IMR-90 (cell line): ENCODE data around the gene PXN. TPM values are rescaled to one million over a fixed set of nuclear protein-coding genes. Genes with fewer than 3 reads are reported as not detected.
A peak's percentile ranks its signal among the peaks of the same experiment; 100 is the strongest.

ENCODE experiments used
- ATAC-seq: fragments of 200-7000 bp; cut with Tn5 transposase; 2 replicates; pipeline ENCODE4 v1.9.1; 2020; ENCODE audit warnings: low read depth, mild to moderate bottlenecking, moderate library complexity
- BruUV-seq: library from RNA; stranded (reverse); fragments of 400-500 nt; replicated peaks from 2 replicates; lab custom pipeline; 2021; lab: Mats Ljungman, UMichigan
- CTCF ChIA-PET: fragments of 300-600 bp; formaldehyde crosslinking; extraction: SDS; loops from one replicate; lab custom pipeline; 2021; ENCODE audit warnings: antibody characterized with exemption; lab: Yijun Ruan, JAX
- POLR2A ChIA-PET: fragments of 300-600 bp; sonication (Branson Sonifier 250); formaldehyde crosslinking; loops from one replicate; lab custom pipeline; 2022; ENCODE audit warnings: antibody characterized with exemption; ENCODE audit not compliant: unreplicated experiment; lab: Charles Lee
- DNase-seq: peaks from one replicate; pipeline ENCODE4 v3.0.0; 2013
- H2AFZ ChIP-seq: replicated peaks from 2 replicates; pipeline ENCODE3; 2013; ENCODE audit warnings: low read length, mild to moderate bottlenecking; ENCODE audit not compliant: poor library complexity
- H2AK5ac ChIP-seq: 2 replicates; pipeline ENCODE4 v1.6.1; 2013; ENCODE audit warnings: low read depth, low read length, inconsistent platforms
- H2AK9ac ChIP-seq: replicated peaks from 2 replicates; pipeline ENCODE3; 2013; ENCODE audit warnings: mild to moderate bottlenecking, low read depth, low read length, moderate library complexity; ENCODE audit not compliant: poor library complexity
- H2BK120ac ChIP-seq: 2 replicates; pipeline ENCODE4 v1.6.1; 2013; ENCODE audit warnings: low read depth, low read length, inconsistent platforms
- H2BK15ac ChIP-seq: 3 replicates; pipeline ENCODE4 v1.6.1; 2013; ENCODE audit warnings: low read depth, low read length, inconsistent platforms
- H2BK20ac ChIP-seq: 2 replicates; pipeline ENCODE4 v1.6.1; 2013; ENCODE audit warnings: low read depth, mild to moderate bottlenecking, inconsistent platforms, low read length, moderate library complexity
- H2BK5ac ChIP-seq: 2 replicates; pipeline ENCODE4 v1.6.1; 2013; ENCODE audit warnings: mild to moderate bottlenecking, low read depth, low read length, inconsistent platforms; ENCODE audit not compliant: poor library complexity, severe bottlenecking
- H3K14ac ChIP-seq: replicated peaks from 2 replicates; pipeline ENCODE4 v1.6.1; 2013; ENCODE audit warnings: low read depth, low read length, inconsistent platforms
- H3K18ac ChIP-seq: 2 replicates; pipeline ENCODE4 v1.6.1; 2013; ENCODE audit warnings: low read depth, low read length, control low read depth
- H3K23ac ChIP-seq: 2 replicates; pipeline ENCODE4 v1.6.1; 2013; ENCODE audit warnings: low read depth, low read length, inconsistent platforms
- H3K27ac ChIP-seq: 2 replicates; pipeline ENCODE4 v1.5.1; 2013; ENCODE audit warnings: mild to moderate bottlenecking, control low read depth, low read length; ENCODE audit not compliant: insufficient read depth
- H3K27me3 ChIP-seq: 2 replicates; pipeline ENCODE4 v1.6.1; 2013; ENCODE audit warnings: low read length; ENCODE audit not compliant: control insufficient read depth, insufficient read depth
- H3K36me3 ChIP-seq: 2 replicates; pipeline ENCODE4 v1.6.1; 2013; ENCODE audit warnings: low read length, mixed read lengths; ENCODE audit not compliant: control insufficient read depth, insufficient read depth
- H3K4ac ChIP-seq: 2 replicates; pipeline ENCODE4 v1.6.1; 2013; ENCODE audit warnings: low read depth, low read length, inconsistent platforms
- H3K4me1 ChIP-seq: 2 replicates; pipeline ENCODE4 v1.6.1; 2013; ENCODE audit warnings: low read length, mixed read lengths; ENCODE audit not compliant: control insufficient read depth, insufficient read depth
- H3K4me2 ChIP-seq: 2 replicates; pipeline ENCODE4 v1.6.1; 2013; ENCODE audit warnings: low read depth, mild to moderate bottlenecking, control low read depth, low read length, moderate library complexity
- H3K4me3 ChIP-seq: 2 replicates; pipeline ENCODE4 v1.5.1; 2013; ENCODE audit warnings: low read depth, mild to moderate bottlenecking, control low read depth, low read length, moderate library complexity; ENCODE audit not compliant: insufficient read depth
- H3K56ac ChIP-seq: 2 replicates; pipeline ENCODE4 v1.6.1; 2013; ENCODE audit warnings: low read length, inconsistent platforms; ENCODE audit not compliant: insufficient read depth; ENCODE audit errors: extremely low read depth
- H3K79me1 ChIP-seq, 2 experiments: 2 replicates each; pipeline ENCODE4 v1.6.1; 2013; ENCODE audit warnings: low read length in 2 of 2, inconsistent platforms in 1 of 2, low read depth in 1 of 2
- H3K9ac ChIP-seq: 2 replicates; pipeline ENCODE4 v1.6.1; 2013; ENCODE audit warnings: low read depth, low read length, control low read depth
- H3K9me1 ChIP-seq: 2 replicates; pipeline ENCODE4 v1.6.1; 2013; ENCODE audit warnings: low read length, inconsistent platforms; ENCODE audit not compliant: insufficient read depth
- H3K9me3 ChIP-seq: 2 replicates; pipeline ENCODE4 v1.6.1; 2013; ENCODE audit warnings: low read length; ENCODE audit not compliant: control insufficient read depth, insufficient read depth
- H4K20me1 ChIP-seq: 2 replicates; pipeline ENCODE4 v1.6.1; 2013; ENCODE audit warnings: low read length, inconsistent platforms; ENCODE audit not compliant: insufficient read depth
- H4K5ac ChIP-seq: 2 replicates; pipeline ENCODE4 v1.6.1; 2013; ENCODE audit warnings: mild to moderate bottlenecking, low read depth, low read length, control low read depth
- H4K8ac ChIP-seq, 2 experiments: 2 replicates each; pipeline ENCODE4 v1.6.1; 2013; ENCODE audit warnings: low read depth in 2 of 2, low read length in 2 of 2, control low read depth in 1 of 2, inconsistent platforms in 1 of 2
- H4K91ac ChIP-seq: 2 replicates; pipeline ENCODE4 v1.6.1; 2013; ENCODE audit warnings: low read depth, low read length, inconsistent platforms; ENCODE audit not compliant: insufficient read depth
- BHLHE40 ChIP-seq: fragments of 150-350 bp; IDR thresholded peaks from 2 replicates; pipeline ENCODE4 v1.6.1; 2016; ENCODE audit warnings: mild to moderate bottlenecking, low read depth, low read length
- CHD1 ChIP-seq: IDR thresholded peaks from 2 replicates; pipeline ENCODE4 v1.6.1; 2012; ENCODE audit warnings: low read depth, low read length, improper control_type of control experiment
- CTCF ChIP-seq: conservative IDR thresholded peaks from 2 replicates; pipeline ENCODE4 v1.5.1; 2012; ENCODE audit warnings: mild to moderate bottlenecking, low read depth, low read length, improper control_type of control experiment
- ELK1 ChIP-seq: fragments of 150-350 bp; IDR thresholded peaks from 2 replicates; pipeline ENCODE4 v1.6.1; 2016; ENCODE audit warnings: low read depth, mild to moderate bottlenecking, low read length, moderate library complexity, borderline replicate concordance
- FOS ChIP-seq: fragments of 150-350 bp; IDR thresholded peaks from 2 replicates; pipeline ENCODE4 v1.6.1; 2016; ENCODE audit warnings: low read depth, low read length
- MAFK ChIP-seq: IDR thresholded peaks from 2 replicates; pipeline ENCODE4 v1.6.1; 2012; ENCODE audit warnings: low read depth, low read length, improper control_type of control experiment
- MXI1 ChIP-seq: IDR thresholded peaks from 2 replicates; pipeline ENCODE4 v1.6.1; 2012; ENCODE audit warnings: low read depth, mild to moderate bottlenecking, low read length, moderate library complexity, borderline replicate concordance
- NFE2L2 ChIP-seq: fragments of 150-350 bp; IDR thresholded peaks from 2 replicates; pipeline ENCODE4 v1.6.1; 2016; ENCODE audit warnings: low read depth, mild to moderate bottlenecking, low read length
- POLR2A ChIP-seq: IDR thresholded peaks from 2 replicates; pipeline ENCODE4 v1.6.1; 2012; ENCODE audit warnings: mild to moderate bottlenecking, low read depth, low read length
- RCOR1 ChIP-seq: IDR thresholded peaks from 2 replicates; pipeline ENCODE4 v1.6.1; 2012; ENCODE audit warnings: mild to moderate bottlenecking, low read length, improper control_type of control experiment; ENCODE audit not compliant: insufficient replicate concordance
- RFX5 ChIP-seq: IDR thresholded peaks from 2 replicates; pipeline ENCODE4 v1.8.0; 2012; ENCODE audit warnings: low read depth, mild to moderate bottlenecking, low read length, moderate library complexity
- SMC3 ChIP-seq: fragments of 150-350 bp; IDR thresholded peaks from 2 replicates; pipeline ENCODE4 v1.6.1; 2016; ENCODE audit warnings: low read depth, mild to moderate bottlenecking, antibody characterized with exemption, low read length, moderate library complexity
- USF2 ChIP-seq: fragments of 150-350 bp; IDR thresholded peaks from 2 replicates; pipeline ENCODE4 v1.6.1; 2017; ENCODE audit warnings: mild to moderate bottlenecking, antibody characterized with exemption, low read length, low read depth
- WGBS, 2 experiments: methylation state at CpG; one replicate each; pipeline versions ENCODE4 v1.1.5 to v1.1.7; 2013; ENCODE audit warnings: missing lambda C conversion rate in 2 of 2; ENCODE audit not compliant: insufficient read length in 1 of 2; ENCODE audit errors: extremely low coverage in 2 of 2; 5-methylcytosine and 5-hydroxymethylcytosine counted together
- dilution Hi-C: fragments of 300-500 bp; cut with HindIII; formaldehyde crosslinking; loops from one replicate; pipeline ENCODE4 v1.14.3; 2018; ENCODE audit warnings: low sequenced_read_pairs; ENCODE audit not compliant: unreplicated experiment
- in situ Hi-C: fragments of 300-500 bp; cut with MboI; formaldehyde crosslinking; loops from 3 replicates; pipeline ENCODE4 v1.14.3; 2019; ENCODE audit warnings: low sequenced_read_pairs, inconsistent platforms, mixed read lengths
- intact Hi-C: fragments of 100-400 bp; cut with micrococcal nuclease; formaldehyde crosslinking; loops from 2 replicates; pipeline ENCODE4 v1.10.0; 2022
- polyA plus RNA-seq, 3 experiments: library from polyadenylated mRNA; depleted of rRNA; stranded (reverse); fragments of >200 nt; gene quantifications; 2 replicates each; pipeline ENCODE4 v1.2.3, GENCODE V29; 2012; ENCODE audit warnings: low replicate concordance in 1 of 3
- total RNA-seq: library from RNA; depleted of rRNA; stranded (reverse); fragments of >200 nt; gene quantifications from 2 replicates; pipeline ENCODE4 v1.2.3, GENCODE V29; 2012

Gene PXN
- total and polyA plus RNA-seq, 2 of the 4 experiments (the other 2 are of a cell fraction): 46.6 to 134 TPM

GRCh38 chr12:120227233-120228040 is 38.1 kb downstream of the PXN start:
- Histone ChIP-seq H4K91ac (peak overlapping the region; percentile 48), H3K56ac (no peak overlapping the region), H2AFZ (no peak overlapping the region), H2BK15ac (no peak overlapping the region), H3K18ac (no peak overlapping the region), H3K36me3 (peaks cover 18% of the 10 kb centered on the region), H3K4me1 (peaks cover 43% of the 10 kb centered on the region), H2AK9ac (peak overlapping the region; percentile 55), H2BK20ac (no peak overlapping the region), H4K8ac (peak overlapping the region in 1 of 2 experiments; percentile 5; a peak in 1 of 4 replicates), H3K79me1 (peaks cover 13 to 78% of the 10 kb centered on the region in 2 experiments; a peak in 3 of 4 replicates), H3K27me3 (no peaks in the 10 kb centered on the region), H3K9ac (0 out of 2 replicates have a peak overlapping the region, but pooled peaks have one; percentile 9), H3K14ac (no peak overlapping the region), H3K4ac (peak overlapping the region; percentile 52; the same call in 1 of the 2 replicates), H3K9me3 (no peaks in the 10 kb centered on the region), H3K4me3 (no peak overlapping the region), H2BK5ac (no peak overlapping the region), H2AK5ac (peak overlapping the region; percentile 14; the same call in 1 of the 2 replicates), H3K23ac (peak overlapping the region; percentile 67; the same call in 1 of the 2 replicates), H4K20me1 (peaks cover 43% of the 10 kb centered on the region), H3K9me1 (peaks cover 10% of the 10 kb centered on the region), H4K5ac (no peak overlapping the region), H3K27ac (no peak overlapping the region), H2BK120ac (no peak overlapping the region), H3K4me2 (no peak overlapping the region)
- POLR2A ChIA-PET: interaction anchor here (0.6 to 2.8 kb wide), 6 partner anchors 10 to 65 kb away, joined by 3 to 35 read pairs (median 4); partner anchors contain the start of genes PXN, RNU4-1, RNU4-2 and RPLP0
- in situ Hi-C loops (loop anchor here (5.0 kb wide), 1 partner anchor 35 kb away; no protein-coding TSS in a partner anchor), dilution Hi-C loops (no loop called here), intact Hi-C loops (loop anchor here (1.0 kb wide), 2 partner anchors 38 to 64 kb away; partner anchors contain the start of genes PXN and RNU4-2)
- DNase-seq (no peak), ATAC-seq (no peak)
- CTCF ChIA-PET: interaction anchor here (0.7 to 7.8 kb wide), 13 partner anchors 8 to 71 kb away, joined by 3 to 116 read pairs (median 7); partner anchors contain the start of genes PXN, RNU4-2 and RPLP0
- no TSS peak for BruUV-seq
- 83% methylated on average over 3 of the region's 8 CpGs; no CpG with 5 or more reads in 1 of the 2 experiments for WGBS, 2 experiments
- TF ChIP-seq MXI1 (no peak), MAFK (no peak), ELK1 (no peak), USF2 (no peak), NFE2L2 (no peak), POLR2A (no peak), FOS (no peak), RCOR1 (no peak), CHD1 (no peak), BHLHE40 (no peak), RFX5 (no peak), CTCF (no peak), SMC3 (no peak)
